Limb (tissue), 2 donors: ENCODE results near the gene CACNA2D4.
A peak's percentile ranks its signal among the peaks of the same experiment; 100 is the strongest.
"Not testable (repeated sequence)": the region's sequence is repeated elsewhere in the genome, so short reads cannot be mapped to it uniquely, and the experiment has no call there.

Experiments used
- DNase-seq, 2 donors: peaks; one replicate each; pipeline ENCODE4 v3.0.0-alpha.2; 2016; ENCODE audit errors: extremely low spot score in 2 of 2

CACNA2D4 gene

DNA sequence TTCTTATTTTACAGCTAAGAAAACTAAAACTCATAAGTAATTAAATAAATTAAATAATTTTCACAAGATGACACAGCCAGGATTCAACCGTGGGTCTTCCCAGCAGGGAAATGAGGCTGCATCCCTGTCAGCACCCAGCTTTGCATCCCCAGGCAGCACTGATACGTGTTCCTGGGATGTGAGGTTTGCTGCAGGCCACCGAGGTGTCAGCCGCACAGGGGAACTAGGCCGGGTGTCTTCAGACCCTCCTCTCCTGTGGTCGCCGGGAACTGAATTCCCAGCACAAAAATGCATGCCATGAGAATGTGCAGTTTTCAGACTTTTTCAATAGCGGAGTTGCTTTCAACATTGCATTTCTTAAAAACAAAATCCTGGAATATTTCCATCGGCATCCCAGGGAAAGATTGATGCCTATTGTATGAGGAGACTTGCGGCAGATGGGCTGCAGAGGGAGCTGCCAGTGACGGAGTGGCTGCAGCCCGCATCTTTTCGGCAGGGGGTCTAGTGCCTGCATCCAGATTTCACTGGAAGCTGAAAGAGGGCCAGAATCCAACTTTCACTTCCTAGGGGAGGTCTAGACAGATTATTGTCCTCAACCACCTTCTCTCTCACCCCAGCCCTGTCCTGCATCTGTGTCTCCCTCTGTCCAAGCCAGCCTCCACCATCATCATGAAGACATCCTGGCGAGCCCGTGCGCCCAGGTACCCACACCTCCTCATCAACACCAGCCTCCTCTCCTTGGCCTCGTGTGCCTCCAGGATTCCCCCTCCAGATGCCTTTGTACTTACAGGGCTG, 85.5 kb downstream of the CACNA2D4 start:
- DNase-seq, result no peak

DNA sequence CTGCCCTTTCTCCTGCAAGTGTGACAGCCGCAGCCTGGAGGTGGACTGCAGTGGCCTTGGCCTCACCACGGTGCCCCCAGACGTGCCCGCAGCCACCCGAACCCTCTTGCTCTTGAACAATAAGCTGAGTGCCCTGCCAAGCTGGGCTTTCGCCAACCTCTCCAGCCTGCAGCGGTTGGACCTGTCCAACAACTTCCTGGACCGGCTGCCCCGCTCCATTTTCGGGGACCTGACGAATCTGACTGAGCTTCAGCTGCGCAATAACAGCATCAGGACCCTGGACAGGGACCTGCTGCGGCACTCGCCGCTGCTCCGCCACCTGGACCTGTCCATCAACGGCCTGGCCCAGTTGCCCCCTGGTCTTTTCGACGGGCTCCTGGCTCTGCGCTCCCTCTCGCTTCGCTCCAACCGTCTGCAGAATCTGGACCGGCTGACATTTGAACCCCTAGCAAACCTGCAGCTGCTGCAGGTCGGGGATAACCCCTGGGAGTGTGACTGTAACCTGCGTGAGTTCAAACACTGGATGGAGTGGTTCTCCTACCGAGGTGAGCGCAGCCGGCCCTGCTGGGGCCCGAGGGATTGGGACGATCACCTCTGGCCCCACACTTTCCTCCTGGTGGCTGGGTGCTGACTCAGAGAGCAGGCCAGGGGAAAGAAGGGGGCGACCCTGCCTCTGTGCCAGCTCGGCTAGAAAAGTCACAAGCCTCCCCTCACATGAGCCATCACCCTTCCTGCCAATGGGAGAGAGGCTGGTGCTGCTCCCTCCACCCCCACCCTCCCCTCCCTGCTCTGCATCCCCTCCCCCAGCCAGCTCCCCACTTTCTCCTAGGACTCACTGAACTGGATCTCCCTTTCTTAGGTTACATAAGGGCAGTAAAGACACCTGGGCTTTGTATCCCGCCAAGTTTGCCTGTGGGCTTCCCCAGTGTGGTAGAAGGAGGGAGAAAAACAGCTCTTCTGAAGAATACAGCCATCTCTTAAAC, 87.2 kb downstream of the CACNA2D4 start:
- DNase-seq, result peak; percentile 61 to 83

DNA sequence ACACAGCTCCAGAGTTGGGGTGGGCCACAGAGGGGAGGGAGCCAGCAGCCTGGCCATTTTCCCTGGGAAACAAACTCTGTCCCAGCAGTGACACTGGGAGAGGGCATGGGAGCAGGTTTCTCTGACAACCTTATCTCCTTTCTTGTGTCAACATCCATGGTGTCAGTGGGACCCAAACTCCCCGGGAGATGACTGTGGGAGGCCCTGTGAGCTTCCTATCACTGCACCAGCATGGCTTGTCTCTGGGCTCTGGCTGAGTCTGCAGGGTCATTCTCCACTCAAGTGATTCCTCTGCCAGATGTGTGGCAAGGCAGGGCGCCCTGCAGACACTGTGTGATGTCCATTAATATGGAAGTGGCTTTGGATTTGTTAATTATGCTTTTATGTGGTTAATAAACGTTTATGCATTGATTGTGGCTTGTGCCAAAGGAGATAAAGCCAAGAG, 88.0 kb downstream of the CACNA2D4 start:
- no peak for DNase-seq

DNA sequence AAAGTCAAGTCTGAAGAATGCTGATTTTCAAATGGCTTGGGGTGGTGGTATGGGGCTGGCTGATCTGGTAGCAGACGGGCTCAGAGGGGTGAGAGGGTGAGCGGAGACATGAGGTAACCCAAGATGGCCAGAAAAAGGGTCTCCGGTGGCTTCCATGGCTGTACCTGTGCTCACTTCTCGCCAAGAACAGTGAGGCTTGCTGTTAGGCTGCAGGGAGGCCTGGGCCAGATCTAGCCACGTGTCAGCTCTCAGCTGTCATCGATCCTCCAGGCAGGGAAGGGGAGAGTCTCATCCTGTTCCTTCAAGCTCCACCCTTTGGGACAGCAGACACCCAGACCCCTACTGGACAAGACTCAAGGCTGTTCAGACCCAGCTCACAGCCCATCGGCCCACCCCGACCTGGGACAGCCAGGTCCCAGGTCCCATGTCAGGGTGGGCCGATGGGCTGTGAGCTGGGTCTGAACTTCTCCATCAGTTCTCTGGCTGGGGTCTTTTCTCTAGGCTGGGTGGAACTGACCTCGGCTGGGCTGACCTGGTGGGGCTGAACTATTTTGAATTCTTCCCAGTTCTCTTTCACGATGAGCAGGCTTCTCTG, 89.0 kb downstream of the CACNA2D4 start:
- DNase-seq, result no peak

DNA sequence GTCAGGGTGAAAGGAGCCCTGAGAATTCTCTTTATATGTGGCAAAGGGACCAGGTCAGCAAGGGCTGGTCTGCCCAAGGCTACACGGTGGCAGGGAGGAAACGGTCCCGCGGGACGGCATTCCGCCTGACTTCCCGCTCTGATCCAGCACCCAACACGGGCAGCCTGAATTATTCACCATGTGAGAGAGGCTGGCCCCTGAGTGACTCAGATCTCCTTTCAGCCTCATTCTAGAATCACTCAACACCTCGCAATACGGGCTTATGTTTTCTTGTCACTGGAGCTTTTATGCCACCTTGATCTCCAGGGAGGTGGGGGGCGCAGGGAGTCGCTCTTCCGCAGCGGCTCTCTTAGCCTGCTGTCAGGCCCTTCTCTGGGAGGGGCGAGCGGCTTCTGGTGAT, 89.6 kb downstream of the CACNA2D4 start:
- no peak for DNase-seq

DNA sequence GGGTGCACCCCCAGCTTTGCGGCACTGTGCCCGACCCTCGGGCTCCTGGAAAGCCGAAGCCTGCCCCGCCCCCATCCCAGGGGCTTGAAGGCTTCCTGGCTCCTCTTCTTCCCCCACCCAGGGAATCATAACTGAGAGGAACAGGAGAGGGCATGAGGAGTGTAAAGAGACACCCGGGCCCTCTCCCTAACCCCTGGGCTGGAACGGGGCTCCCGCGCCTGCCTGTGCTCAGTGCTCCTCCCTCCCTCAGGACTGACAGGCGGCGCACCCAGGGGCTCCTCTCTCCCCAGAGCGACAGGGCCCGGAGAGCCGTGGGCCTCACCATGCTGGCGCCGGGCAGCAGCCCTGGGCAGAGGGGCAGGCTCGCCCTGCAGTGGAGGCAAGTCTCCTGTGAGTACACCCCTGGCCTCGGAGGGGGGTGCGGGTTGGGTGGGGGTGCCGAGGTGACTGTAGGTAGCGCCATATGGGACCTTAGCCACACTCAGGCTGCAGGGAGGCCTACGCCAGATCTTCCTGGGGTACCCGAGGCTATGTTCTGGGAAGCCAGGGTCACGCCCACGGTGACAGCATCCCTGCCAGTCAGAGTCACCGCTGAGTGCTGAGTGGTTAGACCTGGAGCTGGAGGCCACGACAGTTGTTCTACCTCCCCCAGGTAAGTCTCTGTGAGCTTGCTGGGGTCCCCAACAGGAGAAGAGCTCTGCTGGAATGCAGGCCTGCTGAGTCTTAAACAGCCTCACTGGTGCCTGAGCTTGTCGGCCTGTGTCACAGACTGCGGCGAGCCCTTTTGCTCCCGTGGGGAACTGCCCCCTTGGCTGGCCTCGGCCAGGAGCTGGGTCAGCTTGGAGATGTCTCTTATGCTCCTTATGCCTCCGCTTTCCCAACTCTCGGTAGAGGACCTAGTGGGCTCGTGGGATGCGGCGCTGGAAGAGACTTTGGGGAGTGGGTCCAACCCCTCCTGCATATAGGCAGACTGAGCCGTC, 90.3 kb downstream of the CACNA2D4 start:
- DNase-seq, result no peak

DNA sequence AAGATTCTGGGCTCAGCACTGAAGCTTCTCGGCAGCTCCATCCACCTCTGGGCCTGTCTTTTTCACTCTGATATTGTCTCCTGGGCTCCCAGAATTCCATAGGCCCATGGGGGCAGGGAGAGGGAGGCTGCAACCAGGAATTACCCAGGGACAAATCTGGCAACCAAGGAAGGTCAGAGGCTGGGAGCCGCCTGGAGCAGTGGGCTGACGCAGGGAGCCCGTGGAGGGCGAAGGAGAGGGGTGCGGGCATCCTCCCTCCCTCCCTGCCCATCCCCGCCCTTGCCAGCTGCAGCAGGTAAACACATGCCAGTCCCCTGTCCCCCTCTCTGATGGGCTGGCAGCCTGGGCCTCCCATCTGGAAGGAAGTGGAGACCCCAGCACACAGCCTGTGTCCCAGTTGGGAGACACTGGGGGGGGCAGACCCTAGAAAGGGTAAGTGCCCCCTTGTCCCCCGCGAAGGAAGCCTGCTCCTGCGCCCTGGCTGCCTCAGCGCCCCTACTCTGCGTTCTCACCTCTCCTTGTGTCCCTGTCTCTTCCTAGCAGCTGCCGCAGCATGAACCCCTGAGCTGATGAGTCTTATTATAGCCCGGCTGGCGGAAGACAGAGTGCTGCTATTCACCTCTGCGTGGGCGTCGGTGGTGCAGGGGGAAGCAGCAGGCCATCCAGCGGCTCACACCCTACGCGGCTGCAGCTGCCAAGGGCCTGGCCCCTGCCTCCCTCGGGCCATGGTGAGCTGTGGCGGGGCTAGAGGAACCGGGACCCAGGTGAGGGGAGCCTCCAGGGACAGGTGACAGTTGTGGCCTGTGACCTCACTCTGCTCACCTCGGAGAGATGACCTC, 91.4 kb downstream of the CACNA2D4 start:
- no peak for DNase-seq

DNA sequence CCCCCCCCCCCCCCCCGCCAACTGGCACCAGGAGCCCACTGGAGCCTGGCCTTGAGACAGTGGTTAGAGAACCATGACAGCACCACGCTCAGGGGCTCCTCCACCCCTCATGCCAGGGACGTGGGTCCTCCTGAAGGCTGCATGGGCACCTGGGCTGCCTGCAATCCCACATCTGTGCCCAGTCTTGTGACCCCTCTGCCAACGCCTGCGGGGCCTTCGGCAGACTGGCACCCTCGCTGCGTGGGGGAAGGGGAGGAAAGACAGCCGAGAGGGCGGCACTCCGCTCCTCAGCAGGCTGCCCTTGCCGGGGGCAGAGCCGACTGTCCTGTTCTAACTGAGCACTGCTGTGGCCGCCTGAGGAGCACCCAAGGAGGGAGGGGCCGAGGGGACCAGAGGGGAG, 92.1 kb downstream of the CACNA2D4 start:
- DNase-seq, result no peak

DNA sequence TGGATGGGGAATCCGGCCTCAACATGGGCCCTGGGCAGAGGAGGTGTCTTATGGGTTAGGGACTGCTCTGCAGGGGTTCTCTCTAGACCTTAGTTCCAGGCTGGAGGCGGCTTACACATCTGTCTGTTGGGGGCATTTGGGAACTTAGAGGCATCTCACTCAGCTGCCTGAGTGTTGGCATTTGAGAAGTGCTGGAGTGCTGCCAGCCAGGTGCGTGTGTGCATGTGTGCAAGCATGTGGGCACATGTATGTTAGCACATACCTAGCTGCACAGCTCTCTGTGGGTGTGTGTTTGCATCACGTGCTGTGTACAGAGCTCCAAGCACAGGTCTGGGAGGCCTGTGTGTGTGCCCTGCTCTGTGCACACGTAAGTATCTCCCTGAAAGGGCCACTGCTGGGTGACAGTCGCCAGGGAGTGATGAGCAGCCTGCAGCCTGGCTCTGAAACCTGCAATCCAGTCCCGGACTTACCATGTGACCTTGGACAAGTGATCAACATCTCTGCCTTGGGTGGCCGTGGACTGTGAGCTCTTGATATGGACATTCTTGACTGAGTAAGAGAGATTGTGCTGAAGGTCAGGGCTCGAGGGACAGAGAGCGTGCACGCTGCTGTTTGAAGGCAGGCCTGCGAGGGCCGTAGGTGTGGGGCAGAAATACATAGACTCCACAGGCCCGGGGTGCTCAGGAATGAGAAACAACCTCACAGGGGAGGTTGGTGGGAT, 92.9 kb downstream of the CACNA2D4 start:
- DNase-seq, result no peak

DNA sequence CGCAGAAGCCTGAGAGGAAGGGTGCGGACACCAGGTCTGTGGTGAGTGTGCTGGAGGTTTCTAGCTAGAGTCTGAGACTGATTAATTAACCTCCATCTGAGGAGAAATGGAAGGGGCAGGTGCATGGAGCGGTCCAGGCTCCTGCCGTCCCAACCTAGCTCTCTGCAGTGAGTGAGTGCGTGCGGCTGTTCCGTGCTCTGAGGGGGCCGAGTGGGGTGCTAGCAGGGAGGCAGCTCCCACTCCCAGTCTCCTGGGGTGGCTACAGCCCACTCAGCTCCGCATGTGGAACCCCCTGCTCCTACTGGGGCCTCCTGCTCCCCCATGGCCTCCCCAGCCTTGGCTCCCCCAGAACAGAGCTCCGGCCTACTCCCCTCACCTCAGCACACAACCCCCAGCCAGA, 95.2 kb downstream of the CACNA2D4 start:
- DNase-seq, result no peak

DNA sequence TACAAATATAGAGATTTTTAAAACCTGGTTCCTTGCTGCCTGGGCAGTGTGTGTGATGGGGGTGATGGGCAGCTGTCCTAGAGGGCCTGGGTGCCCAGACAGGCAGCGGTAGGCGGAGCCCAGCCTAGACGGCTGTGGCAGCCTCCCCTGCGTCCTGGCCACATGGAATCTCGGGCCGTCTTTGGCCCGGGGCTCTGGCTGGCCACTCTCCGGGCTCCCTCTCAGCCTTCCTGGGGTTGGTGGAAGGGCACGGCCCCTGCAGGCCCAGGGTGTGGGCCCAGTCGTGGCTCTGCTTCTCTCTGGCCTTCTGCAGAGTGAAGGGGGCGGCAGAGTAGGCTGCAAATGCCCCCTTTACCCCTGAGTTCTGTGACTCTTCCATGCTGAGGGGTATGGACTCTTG, 95.8 kb downstream of the CACNA2D4 start:
- DNase-seq, result no peak

DNA sequence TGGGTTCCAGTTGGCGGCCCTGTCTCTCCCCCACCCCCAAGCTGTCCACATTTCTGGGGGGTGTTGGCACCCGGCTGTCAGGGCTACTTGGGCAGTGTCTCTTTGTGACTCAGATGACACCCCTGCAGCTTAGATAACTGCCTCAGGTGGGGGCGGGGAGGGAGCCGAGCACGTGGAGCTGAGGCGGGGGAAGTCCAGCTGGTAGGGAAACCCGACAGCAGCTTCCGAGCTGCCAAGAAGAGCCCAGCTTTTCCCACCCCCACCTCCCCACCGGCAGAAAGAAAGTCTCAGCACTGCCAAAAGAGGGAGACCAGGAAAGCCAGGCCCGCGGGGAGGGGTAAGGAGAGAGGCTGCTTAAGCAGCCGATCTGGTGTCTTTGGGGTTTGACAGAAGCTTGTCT, 96.6 kb downstream of the CACNA2D4 start:
- no peak for DNase-seq

DNA sequence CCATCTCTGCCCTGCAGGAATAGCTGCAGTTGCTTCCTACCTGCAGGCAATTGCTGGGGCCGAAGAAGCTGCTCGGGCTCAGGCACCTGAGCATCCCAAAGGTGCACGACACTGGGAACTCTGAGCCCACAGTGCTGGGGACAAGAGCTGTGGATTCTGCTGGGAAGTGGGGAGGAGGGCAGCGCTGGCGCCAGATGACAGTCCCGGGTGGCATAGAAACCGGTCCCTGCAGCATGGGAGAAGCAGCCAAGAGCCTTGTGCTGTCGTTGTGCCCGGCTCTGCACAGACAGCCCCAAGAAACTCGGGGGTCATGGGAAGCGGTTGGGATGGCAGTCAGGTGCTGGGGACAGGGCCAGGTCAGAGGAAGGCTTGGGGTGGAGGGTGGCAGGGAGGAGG, 97.6 kb downstream of the CACNA2D4 start:
- no peak for DNase-seq

DNA sequence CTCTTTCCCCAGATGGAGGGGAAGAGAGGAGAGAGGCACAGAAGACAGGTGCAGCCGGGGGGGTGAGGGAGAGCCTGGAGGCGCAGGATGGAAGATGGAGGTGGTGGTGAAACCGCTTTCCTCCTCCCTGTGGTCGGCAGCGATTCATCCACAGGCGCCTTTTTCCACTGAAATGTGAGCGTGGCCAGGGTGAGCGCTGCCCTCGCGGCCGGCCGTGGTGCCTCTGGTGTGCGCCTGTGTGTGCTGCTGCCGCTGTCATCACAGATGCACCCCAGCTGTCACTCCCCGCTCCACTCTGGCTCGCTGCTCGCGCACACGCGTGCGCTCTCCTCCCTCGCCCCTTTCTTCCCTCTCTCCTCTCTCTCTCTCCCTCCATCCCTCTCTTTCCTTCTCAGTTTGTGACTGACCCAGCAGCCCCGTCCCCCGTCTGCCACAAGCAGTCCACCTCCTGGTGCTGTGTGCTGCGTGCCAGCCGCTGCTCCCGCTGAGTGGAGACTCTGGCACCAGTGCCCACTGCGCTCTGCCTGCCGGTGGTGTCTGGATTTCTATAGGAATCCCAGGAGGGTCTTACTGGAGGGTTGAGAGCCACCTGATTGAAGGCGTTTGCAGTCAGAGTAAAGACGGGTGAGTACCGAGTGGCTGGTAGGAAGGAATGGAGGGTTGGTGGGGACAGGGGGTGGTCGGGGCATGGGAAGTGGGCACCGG, 98.1 kb downstream of the CACNA2D4 start, which contains the start of gene LRTM2:
TSS of gene LRTM2 (plus strand) at position 375 of the 705 bp plus-strand sequence. CDS start 7,584 bp downstream, outside the sequence.
- no peak for DNase-seq

DNA sequence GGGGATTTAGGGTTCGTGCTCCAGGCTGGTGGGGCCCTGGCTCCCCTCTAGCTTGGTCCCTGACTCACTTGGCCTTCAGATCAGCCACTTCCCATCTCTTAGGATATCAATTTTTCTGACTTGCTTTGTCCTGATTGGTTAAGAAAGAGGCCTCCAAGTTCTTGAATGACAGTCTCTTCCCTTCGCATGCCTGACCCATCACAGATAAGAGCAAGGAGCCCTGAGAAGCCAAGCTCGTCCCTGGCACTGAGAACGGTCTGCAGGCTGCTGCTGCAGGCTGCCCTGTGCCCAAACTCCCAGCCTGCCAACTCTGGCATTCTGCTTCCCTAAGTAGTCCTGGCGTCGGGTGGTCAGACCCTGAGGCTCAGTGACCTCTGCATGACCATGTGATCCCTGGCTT, 98.9 kb downstream of the CACNA2D4 start:
- DNase-seq, result no peak

DNA sequence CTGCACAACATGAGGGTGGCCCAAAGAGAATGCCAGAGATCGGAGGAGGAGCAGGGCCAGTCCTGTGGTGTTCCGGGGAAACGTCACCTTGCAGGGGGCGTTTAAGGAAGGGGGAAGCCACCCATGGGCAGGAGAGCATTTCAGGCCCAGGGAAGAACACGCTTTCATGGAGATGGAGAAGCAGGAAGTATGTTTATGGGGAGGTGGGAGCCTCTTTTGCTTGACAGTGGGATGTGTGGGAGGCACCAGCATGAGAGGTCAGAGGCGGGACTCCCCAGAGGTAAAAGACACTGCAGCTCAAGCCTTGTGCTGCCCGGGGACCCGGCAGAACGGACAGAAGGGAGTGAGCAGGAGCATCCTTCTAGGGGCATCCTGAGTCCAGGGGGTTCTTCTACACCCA, 99.4 kb downstream of the CACNA2D4 start:
- DNase-seq, result no peak

DNA sequence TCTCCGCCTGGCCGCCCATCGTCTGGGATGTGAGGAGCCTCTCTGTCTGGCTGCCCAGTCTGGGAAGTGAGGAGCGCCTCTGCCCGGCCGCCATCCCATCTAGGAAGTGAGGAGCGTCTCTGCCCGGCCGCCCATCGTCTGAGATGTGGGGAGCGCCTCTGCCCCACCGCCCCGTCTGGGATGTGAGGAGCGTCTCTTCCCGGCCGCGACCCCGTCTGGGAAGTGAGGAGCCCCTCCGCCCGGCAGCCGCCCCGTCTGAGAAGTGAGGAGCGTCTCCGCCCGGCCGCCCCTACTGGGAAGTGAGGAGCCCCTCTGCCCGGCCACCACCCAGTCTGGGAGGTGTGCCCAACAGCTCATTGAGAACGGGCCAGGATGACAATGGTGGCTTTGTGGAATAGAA, 100.5 kb downstream of the CACNA2D4 start:
- not testable (repeated sequence) for DNase-seq

DNA sequence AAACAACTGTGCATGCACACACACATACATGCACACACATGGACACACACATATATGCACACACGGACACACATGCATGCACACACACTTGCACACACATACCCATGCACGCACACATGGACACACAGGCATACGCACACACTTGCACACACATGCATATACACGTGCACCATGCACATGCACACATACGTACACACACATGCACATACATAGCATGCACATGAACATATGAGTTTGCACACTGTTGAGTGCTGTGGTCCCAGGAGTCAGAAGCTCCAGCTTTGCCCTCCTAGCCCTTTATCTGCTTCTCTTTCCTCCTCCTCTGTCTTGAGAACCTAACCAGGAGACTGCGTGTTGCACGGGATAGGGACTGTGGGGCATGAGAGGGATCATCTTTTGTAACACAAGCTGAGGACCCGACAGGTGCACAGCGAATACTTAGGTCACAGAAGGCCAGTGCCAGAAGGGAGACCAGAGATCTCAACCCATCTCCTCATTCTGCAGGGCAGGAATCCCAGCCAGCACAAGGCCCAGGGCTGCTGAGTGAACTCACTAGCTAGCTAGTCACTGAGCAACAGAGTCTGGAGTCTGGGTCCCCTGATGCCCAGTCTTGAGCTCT, 101.6 kb downstream of the CACNA2D4 start:
- no peak for DNase-seq
